ENCODE results near the gene PRSS36. TPM values are rescaled to one million over a fixed set of nuclear protein-coding genes. Genes with fewer than 3 reads are reported as not detected.

Gene PRSS36
- total RNA-seq, 1 experiment from 2014 or later: 0.50 TPM

DNA sequence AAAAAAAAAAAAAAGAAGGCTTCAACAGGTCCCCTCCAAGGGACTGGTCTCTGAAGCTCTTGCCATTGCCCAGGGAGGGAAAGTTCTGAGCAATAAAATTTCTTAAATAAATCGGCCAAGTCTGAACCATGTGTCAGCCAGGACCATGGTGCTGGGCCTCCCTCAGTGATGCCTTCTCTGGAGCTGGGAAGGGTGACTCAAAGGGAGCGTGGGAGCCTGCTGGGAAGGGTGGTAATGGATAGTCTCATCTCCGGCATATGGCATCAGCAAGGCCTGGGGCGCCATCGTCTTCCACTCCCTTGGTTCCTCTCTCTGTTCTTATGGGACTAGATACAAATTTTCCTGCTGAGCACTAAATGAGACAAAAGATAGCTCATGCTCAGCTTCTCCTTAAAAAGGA lies 57.5 kb downstream of the PRSS36 start:
- in situ Hi-C loops (cut with HindIII; ENCODE audit: low pct_unique_long_range_greater_than_20kb, low sequenced_read_pairs): no loop called here
- DNase-seq (ENCODE audit: low read depth, low spot score): no peak

DNA sequence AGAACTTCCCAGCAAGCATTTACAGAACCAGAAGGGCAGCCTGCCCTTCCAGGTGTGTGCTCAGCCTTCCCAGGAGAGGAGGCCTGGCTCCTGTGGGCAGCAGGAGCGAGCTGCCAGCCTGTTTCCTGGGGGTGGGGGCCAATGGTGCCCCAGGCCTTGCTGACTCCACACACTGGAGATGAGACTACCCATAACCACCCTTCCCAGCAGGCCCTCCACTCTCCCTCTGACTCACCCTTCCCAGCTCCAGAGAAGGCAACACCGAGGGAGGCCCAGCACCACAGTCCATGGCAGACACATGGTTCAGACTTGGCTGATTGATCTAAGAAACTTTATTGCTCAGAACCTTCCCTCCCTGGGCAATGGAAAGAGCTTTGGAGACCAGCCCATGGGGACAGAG lies 59.3 kb downstream of the PRSS36 start:
- no peak for DNase-seq (ENCODE audit: low read depth, low spot score)
- in situ Hi-C loops (cut with HindIII; ENCODE audit: low pct_unique_long_range_greater_than_20kb, low sequenced_read_pairs): no loop called here

DNA sequence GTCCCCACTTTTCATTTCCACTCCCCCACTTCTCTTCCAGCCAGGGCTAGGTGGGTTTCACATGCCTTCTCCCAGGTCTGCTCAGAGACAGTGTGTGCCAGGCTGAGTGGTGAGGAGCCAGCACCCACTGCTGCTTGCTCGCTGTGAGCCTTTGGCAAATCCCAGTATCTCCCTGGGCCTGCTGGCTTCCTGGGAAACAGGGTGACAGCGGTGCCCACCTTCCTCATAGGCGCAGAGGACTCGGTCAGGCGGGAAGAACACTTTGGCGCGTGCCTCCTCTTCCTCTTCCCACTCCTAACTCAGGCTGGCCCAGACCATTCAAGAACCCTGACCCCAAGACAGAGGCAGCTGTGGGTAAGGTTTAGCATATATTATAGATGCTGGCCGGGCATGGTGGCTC lies 60.7 kb downstream of the PRSS36 start:
- in situ Hi-C loops (cut with HindIII; ENCODE audit: low pct_unique_long_range_greater_than_20kb, low sequenced_read_pairs): no loop called here

More for the DNA sequence above, 60.7 kb downstream of the PRSS36 start:
- DNase-seq (ENCODE audit: low read depth, low spot score): no peak

Small RNAs within 50 kb of the gene (small RNA-seq; reads per million reads assigned to genes)
- gene AC009088.4 (0 reads per million in 2 experiments), gene NDUFA3P6 (0 reads per million in 2 experiments)

Other genes with a start within 250 kb of the PRSS36 start
- 20.8 and 22.0 TPM in 2 replicates for gene FBXL19, start 226.5 kb downstream of the PRSS36 start, total RNA-seq (2014; rRNA removed; shearing (Covaris generic))
- 35.2 and 43.9 TPM in 2 replicates for gene ORAI3, start 201.0 kb downstream of the PRSS36 start, total RNA-seq (2014; rRNA removed; shearing (Covaris generic))
- gene SETD1A, start 192.3 kb downstream of the PRSS36 start, total RNA-seq (2014; rRNA removed; shearing (Covaris generic)): 1.8 and 4.0 TPM in 2 replicates
- gene HSD3B7, start 164.9 kb downstream of the PRSS36 start, total RNA-seq (2014; rRNA removed; shearing (Covaris generic)): 4.3 and 5.2 TPM in 2 replicates
- 0.13 TPM in 1 of 2 replicates, not detected in the other for gene STX1B, start 139.4 kb downstream of the PRSS36 start, total RNA-seq (2014; rRNA removed; shearing (Covaris generic))
- gene STX4, start 116.5 kb downstream of the PRSS36 start, total RNA-seq (2014; rRNA removed; shearing (Covaris generic)): 9.6 and 10.5 TPM in 2 replicates
- 9.3 TPM in 2 replicates for gene ZNF668, start 75.8 kb downstream of the PRSS36 start, total RNA-seq (2014; rRNA removed; shearing (Covaris generic))
- gene ZNF646, start 75.6 kb downstream of the PRSS36 start, total RNA-seq (2014; rRNA removed; shearing (Covaris generic)): 9.0 and 9.3 TPM in 2 replicates
- gene PRSS53, start 61.1 kb downstream of the PRSS36 start, total RNA-seq (2014; rRNA removed; shearing (Covaris generic)): 0.40 and 0.50 TPM in 2 replicates
- 206 and 219 TPM in 2 replicates for gene VKORC1, start 55.3 kb downstream of the PRSS36 start, total RNA-seq (2014; rRNA removed; shearing (Covaris generic))
- gene BCKDK, start 41.7 kb downstream of the PRSS36 start, total RNA-seq (2014; rRNA removed; shearing (Covaris generic)): 23.6 and 27.2 TPM in 2 replicates
- 26.9 and 34.3 TPM in 2 replicates for gene KAT8, start 32.4 kb downstream of the PRSS36 start, total RNA-seq (2014; rRNA removed; shearing (Covaris generic))
- not detected in 2 replicates for gene PRSS8, start 14.3 kb downstream of the PRSS36 start, total RNA-seq (2014; rRNA removed; shearing (Covaris generic))
- gene FUS, start 30.1 kb upstream of the PRSS36 start, total RNA-seq (2014; rRNA removed; shearing (Covaris generic)): 24.1 and 25.1 TPM in 2 replicates
- 123 and 141 TPM in 2 replicates for gene PYCARD, start 52.7 kb upstream of the PRSS36 start, total RNA-seq (2014; rRNA removed; shearing (Covaris generic))
- 0.16 TPM in 1 of 2 replicates, not detected in the other for gene TRIM72, start 64.1 kb upstream of the PRSS36 start, total RNA-seq (2014; rRNA removed; shearing (Covaris generic))
- gene PYDC1, start 67.1 kb upstream of the PRSS36 start, total RNA-seq (2014; rRNA removed; shearing (Covaris generic)): not detected in 2 replicates
- gene ITGAM, start 109.9 kb upstream of the PRSS36 start, total RNA-seq (2014; rRNA removed; shearing (Covaris generic)): 0.21 and 0.58 TPM in 2 replicates
- 1.2 and 1.6 TPM in 2 replicates for gene ITGAX, start 205.1 kb upstream of the PRSS36 start, total RNA-seq (2014; rRNA removed; shearing (Covaris generic))
- 0.13 TPM in 2 replicates for gene ITGAD, start 243.3 kb upstream of the PRSS36 start, total RNA-seq (2014; rRNA removed; shearing (Covaris generic))

Data from SK-MEL-5 (cell line).